Measurements from ENCODE around the gene ITGB4.

DNA sequence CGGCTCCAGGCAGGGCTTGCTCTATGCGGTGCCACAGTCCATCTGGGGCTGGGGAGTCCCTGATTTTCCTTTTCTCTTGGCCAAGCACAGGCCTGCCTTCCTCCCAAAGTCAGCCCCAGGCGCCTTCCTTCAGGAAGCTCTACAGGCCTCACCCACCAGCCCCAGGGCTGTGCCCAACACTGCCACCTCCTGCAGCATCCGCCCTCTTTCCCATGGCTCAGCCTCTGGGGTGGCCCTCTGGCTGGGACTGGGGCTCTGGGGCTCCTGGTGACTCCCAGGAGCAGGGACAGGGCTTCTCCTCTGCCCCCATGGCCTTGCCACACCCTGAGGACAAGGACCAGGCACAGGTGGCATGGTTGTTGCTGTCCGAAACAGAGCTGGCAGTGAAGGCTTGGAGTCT lies 817 bp downstream of the ITGB4 start:
- TF ChIP-seq, protein P1, sequence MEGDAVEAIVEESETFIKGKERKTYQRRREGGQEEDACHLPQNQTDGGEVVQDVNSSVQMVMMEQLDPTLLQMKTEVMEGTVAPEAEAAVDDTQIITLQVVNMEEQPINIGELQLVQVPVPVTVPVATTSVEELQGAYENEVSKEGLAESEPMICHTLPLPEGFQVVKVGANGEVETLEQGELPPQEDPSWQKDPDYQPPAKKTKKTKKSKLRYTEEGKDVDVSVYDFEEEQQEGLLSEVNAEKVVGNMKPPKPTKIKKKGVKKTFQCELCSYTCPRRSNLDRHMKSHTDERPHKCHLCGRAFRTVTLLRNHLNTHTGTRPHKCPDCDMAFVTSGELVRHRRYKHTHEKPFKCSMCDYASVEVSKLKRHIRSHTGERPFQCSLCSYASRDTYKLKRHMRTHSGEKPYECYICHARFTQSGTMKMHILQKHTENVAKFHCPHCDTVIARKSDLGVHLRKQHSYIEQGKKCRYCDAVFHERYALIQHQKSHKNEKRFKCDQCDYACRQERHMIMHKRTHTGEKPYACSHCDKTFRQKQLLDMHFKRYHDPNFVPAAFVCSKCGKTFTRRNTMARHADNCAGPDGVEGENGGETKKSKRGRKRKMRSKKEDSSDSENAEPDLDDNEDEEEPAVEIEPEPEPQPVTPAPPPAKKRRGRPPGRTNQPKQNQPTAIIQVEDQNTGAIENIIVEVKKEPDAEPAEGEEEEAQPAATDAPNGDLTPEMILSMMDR (IDR thresholded peaks at IDR 0.05), result no peak
- TF ChIP-seq POLR2A (IDR thresholded peaks at IDR 0.05), result no peak
